ENCODE results near the gene GGACT.

Gene GGACT

GRCh38 chr13:100581030-100581429 lies 7.6 kb downstream of the GGACT start:
- no peak for TF ChIP-seq CTCF (IDR thresholded peaks at IDR 0.05)

- TF ChIP-seq CTCF (IDR thresholded peaks at IDR 0.05): no peak
These were observed 8.5 kb downstream of the GGACT start for GRCh38 chr13:100580045-100580444.

- TF ChIP-seq CTCF (IDR thresholded peaks at IDR 0.05): peak; percentile 64
These were observed 15.5 kb downstream of the GGACT start for GRCh38 chr13:100573121-100573520.

- no peak for TF ChIP-seq CTCF (IDR thresholded peaks at IDR 0.05)
These were observed 22.0 kb downstream of the GGACT start for GRCh38 chr13:100566543-100566942.

GRCh38 chr13:100565286-100565685 lies 23.3 kb downstream of the GGACT start:
- no peak for TF ChIP-seq CTCF (IDR thresholded peaks at IDR 0.05)

- TF ChIP-seq CTCF (IDR thresholded peaks at IDR 0.05): no peak
These were observed 24.0 kb downstream of the GGACT start for GRCh38 chr13:100564444-100565223.

- no peak for TF ChIP-seq CTCF (IDR thresholded peaks at IDR 0.05)
These were observed 24.8 kb downstream of the GGACT start for GRCh38 chr13:100563779-100564178.
